ENCODE data around the gene MRPS31. TPM values are rescaled to one million over a fixed set of nuclear protein-coding genes. Genes with fewer than 3 reads are reported as not detected.

The MRPS31 gene
- total and polyA plus RNA-seq, 4 donors, result 12.9 to 20.5 (median 16.4) TPM

DNA sequence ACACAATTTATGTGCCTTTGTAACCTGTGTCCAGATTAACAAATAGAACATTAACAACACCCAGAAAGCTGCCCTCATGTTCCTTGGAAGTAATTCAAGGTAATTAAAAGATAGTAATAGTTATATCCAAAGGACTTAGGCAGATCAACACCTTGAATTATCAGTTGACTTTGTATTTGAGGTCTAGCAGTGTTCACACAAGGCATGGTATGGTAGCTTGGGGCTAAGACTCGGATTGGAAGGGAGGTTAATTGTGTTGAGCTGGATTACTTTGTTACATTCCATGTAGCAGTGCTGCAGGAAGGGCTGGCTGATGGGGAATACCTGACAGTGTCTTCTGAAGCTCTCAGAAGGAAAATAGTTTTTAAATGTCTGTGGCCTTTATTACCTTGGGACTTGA lies 35.3 kb upstream of the MRPS31 start:
- Histone ChIP-seq H3K4me3 (ENCODE audit: low read length in 2 of 2) (no peak overlapping the region), H3K27me3 (ENCODE audit: control insufficient read depth in 1 of 2, insufficient read depth in 2 of 2, low read length in 1 of 2) (no peaks in the 10 kb centered on the region), H3K4me1 (ENCODE audit: control insufficient read depth in 1 of 2, insufficient read depth in 2 of 2, low read length in 2 of 2) (no peaks in the 10 kb centered on the region), H3K9me3 (ENCODE audit: control insufficient read depth, low read length) (no peaks in the 10 kb centered on the region), H3K27ac (ENCODE audit: low read depth in 1 of 2, low read length in 2 of 2) (no peak overlapping the region), H3K36me3 (ENCODE audit: control insufficient read depth in 1 of 2, insufficient read depth in 2 of 2, low read length in 1 of 2) (peaks cover 6 to 7% of the 10 kb centered on the region in 2 donors)
- intact Hi-C loops (cut with DNase I), result no loop called here
- 90 to 96% methylated on average over 1 of the region's 1 CpG for WGBS, 2 donors
- DNase-seq (no peak), ATAC-seq (ENCODE audit: low FRiP score) (no peak)

DNA sequence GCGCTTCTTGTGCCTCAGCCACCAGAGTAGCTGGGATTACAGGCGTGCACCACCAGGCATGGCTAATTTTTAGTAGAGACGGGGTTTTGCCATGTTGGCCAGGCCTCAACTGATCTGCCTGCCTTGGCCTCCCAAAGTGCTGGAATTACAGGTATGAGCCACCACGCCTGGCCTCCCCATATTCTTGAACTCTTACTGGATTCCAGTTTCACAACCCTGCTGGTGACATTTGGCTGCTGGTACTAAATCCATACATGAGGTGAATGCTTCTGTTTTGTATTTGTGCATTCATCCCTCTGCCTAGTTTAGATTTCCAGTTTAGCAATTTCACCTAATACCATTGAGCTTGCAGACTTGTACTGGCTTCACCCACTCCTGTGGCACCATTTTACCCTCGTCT lies 32.3 kb upstream of the MRPS31 start:
- peaks cover 0 to 8% of the 10 kb centered on the region in 2 donors for H3K36me3 ChIP-seq (ENCODE audit: control insufficient read depth in 1 of 2, insufficient read depth in 2 of 2, low read length in 1 of 2)
- WGBS, 2 donors, result 93 to 96% methylated on average over 5 of the region's 5 CpGs

DNA sequence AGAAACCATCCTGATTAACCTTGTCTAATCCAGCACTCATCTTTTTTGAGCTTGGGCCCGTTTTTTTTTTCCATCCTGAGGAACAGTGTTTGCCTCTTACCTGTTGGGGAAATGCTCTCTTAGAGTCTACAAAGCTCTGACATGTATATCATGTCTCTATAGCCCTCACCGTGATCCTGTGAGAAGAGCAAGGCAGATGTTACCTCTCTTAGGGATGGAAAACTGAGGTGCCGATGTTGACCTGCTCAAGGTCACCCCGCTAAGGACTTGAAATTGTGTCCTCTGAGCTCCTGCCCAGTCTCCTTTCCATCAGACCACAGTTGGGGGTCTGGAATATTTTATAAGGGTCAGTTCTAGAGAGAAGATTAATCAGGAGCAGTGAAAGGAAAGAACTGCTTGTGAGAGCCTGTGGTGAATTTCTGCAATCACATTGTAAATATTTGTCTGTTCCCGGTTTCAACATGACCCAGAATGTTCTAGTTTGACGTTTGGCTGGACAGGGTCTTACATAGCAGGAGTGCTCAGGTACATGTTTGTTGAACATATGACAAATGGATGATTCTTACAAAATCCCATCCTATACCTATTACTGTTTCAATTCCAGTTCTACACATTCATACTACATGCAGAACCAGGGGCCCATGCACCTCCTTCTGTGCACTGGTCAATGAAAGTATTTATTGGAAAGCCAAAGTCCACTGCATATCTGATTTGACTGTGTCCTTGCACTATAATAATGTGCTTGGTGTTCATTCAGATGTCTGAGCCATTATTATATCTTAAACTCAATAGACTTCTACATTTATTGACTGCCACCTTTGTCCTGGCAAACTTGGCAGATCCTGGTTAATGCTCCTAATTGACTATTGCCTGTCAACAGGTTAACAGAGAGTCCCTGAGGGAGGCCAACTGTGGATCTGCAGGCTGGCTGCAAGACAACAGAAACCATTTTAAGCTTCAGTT lies 30.5 kb upstream of the MRPS31 start:
- Histone ChIP-seq H3K27me3 (ENCODE audit: control insufficient read depth in 1 of 2, insufficient read depth in 2 of 2, low read length in 1 of 2) (no peaks in the 10 kb centered on the region), H3K4me1 (ENCODE audit: control insufficient read depth in 1 of 2, insufficient read depth in 2 of 2, low read length in 2 of 2) (no peaks in the 10 kb centered on the region), H3K36me3 (ENCODE audit: control insufficient read depth in 1 of 2, insufficient read depth in 2 of 2, low read length in 1 of 2) (peaks cover 0 to 6% of the 10 kb centered on the region in 2 donors), H3K9me3 (ENCODE audit: control insufficient read depth, low read length) (no peaks in the 10 kb centered on the region), H3K27ac (ENCODE audit: low read depth in 1 of 2, low read length in 2 of 2) (no peak overlapping the region), H3K4me3 (ENCODE audit: low read length in 2 of 2) (no peak overlapping the region)
- ATAC-seq (ENCODE audit: low FRiP score) (no peak), DNase-seq (no peak)
- intact Hi-C loops (cut with DNase I), result no loop called here
- whole genome bisulfite sequencing, 2 donors, result 81% methylated on average over 6 of the region's 6 CpGs

More for the DNA sequence above, 32.3 kb upstream of the MRPS31 start:
- no peak for ATAC-seq (ENCODE audit: low FRiP score)
- no peaks in the 10 kb centered on the region for H3K27me3 ChIP-seq (ENCODE audit: control insufficient read depth in 1 of 2, insufficient read depth in 2 of 2, low read length in 1 of 2)
- DNase-seq, result no peak
- no peaks in the 10 kb centered on the region for H3K4me1 ChIP-seq (ENCODE audit: control insufficient read depth in 1 of 2, insufficient read depth in 2 of 2, low read length in 2 of 2)
- H3K4me3 ChIP-seq (ENCODE audit: low read length in 2 of 2), result no peak overlapping the region
- no peak overlapping the region for H3K27ac ChIP-seq (ENCODE audit: low read depth in 1 of 2, low read length in 2 of 2)
- H3K9me3 ChIP-seq (ENCODE audit: control insufficient read depth, low read length), result no peaks in the 10 kb centered on the region
- intact Hi-C loops (cut with DNase I), result no loop called here

DNA sequence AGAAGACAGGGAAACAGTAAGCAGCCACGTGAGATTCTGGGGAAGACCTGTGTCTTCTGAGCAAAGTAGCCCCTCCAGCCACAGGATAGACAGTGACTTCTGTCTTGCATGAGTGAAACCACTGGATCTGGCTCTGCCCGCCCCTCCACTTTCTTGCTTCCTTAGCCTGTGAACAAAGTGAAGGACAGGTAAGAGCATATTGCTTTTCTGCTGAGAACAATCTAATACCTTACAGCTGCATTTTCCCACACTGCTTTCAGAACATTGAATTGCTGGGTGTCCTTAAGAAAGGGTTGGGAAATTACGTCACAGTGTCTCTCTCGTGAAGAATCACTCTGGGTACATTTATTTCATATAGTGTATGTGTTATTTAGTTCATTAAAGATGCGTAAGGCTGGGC lies 29.6 kb upstream of the MRPS31 start:
- Histone ChIP-seq H3K9me3 (ENCODE audit: control insufficient read depth, low read length) (no peaks in the 10 kb centered on the region), H3K36me3 (ENCODE audit: control insufficient read depth in 1 of 2, insufficient read depth in 2 of 2, low read length in 1 of 2) (peaks cover 0 to 4% of the 10 kb centered on the region in 2 donors), H3K4me3 (ENCODE audit: low read length in 2 of 2) (no peak overlapping the region), H3K27ac (ENCODE audit: low read depth in 1 of 2, low read length in 2 of 2) (no peak overlapping the region), H3K4me1 (ENCODE audit: control insufficient read depth in 1 of 2, insufficient read depth in 2 of 2, low read length in 2 of 2) (no peaks in the 10 kb centered on the region), H3K27me3 (ENCODE audit: control insufficient read depth in 1 of 2, insufficient read depth in 2 of 2, low read length in 1 of 2) (no peaks in the 10 kb centered on the region)
- 79 to 82% methylated on average over 5 of the region's 5 CpGs for WGBS, 2 donors
- intact Hi-C loops (cut with DNase I), result no loop called here
- ATAC-seq (ENCODE audit: low FRiP score), result no peak
- no peak for DNase-seq

DNA sequence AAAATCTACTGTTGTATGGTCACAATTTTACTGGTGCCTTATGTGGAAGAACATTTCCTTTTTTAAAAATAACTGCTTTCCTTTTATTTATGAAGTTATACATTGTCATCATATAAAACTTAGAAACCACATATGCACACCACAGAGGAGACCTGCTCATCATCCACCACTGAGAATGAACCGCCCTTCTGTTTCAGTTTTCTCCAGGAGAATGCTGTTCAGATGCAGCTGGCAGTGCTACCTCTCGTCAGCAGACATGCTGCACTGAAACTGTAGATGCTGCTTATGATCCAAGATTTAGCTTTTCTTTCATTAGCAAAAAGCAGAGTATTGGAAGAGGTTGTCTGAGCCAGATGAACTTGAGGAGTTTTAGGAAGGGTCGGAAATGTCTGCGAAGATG lies 28.5 kb upstream of the MRPS31 start:
- peaks cover 0 to 4% of the 10 kb centered on the region in 2 donors for H3K36me3 ChIP-seq (ENCODE audit: control insufficient read depth in 1 of 2, insufficient read depth in 2 of 2, low read length in 1 of 2)
- WGBS, 2 donors, result 95 to 97% methylated on average over 4 of the region's 4 CpGs

DNA sequence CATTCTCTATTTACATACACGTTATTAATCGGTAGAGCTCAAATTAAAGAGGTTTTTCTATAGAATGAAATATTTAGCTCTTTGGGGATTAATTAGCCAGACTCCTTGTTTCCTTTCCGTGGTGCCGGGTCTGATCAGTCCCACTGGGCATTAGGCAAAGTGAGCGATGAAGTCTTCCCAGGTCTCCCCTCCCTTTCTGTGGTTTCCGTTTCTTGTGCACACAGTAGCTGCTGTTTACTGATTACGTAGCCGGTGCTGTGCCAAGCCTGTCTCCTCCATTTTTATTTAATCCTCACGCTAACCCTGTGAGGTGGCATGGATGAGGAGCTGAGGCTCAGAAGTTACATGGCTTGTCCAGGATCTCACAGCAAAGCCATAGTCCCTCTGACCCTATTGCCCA lies 27.4 kb upstream of the MRPS31 start:
- DNase-seq (no peak), ATAC-seq (ENCODE audit: low FRiP score) (no peak)
- H3K9me3 ChIP-seq (ENCODE audit: control insufficient read depth, low read length), result no peaks in the 10 kb centered on the region
- H3K36me3 ChIP-seq (ENCODE audit: control insufficient read depth in 1 of 2, insufficient read depth in 2 of 2, low read length in 1 of 2), result peaks cover 0 to 4% of the 10 kb centered on the region in 2 donors
- WGBS, 2 donors, result 91 to 92% methylated on average over 9 of the region's 9 CpGs
- intact Hi-C loops (cut with DNase I), result no loop called here
- no peaks in the 10 kb centered on the region for H3K4me1 ChIP-seq (ENCODE audit: control insufficient read depth in 1 of 2, insufficient read depth in 2 of 2, low read length in 2 of 2)
- H3K27ac ChIP-seq (ENCODE audit: low read depth in 1 of 2, low read length in 2 of 2), result no peak overlapping the region
- H3K4me3 ChIP-seq (ENCODE audit: low read length in 2 of 2), result no peak overlapping the region
- no peaks in the 10 kb centered on the region for H3K27me3 ChIP-seq (ENCODE audit: control insufficient read depth in 1 of 2, insufficient read depth in 2 of 2, low read length in 1 of 2)

More for the DNA sequence above, 28.5 kb upstream of the MRPS31 start:
- ATAC-seq (ENCODE audit: low FRiP score) (no peak), DNase-seq (no peak)
- intact Hi-C loops (cut with DNase I), result no loop called here
- H3K9me3 ChIP-seq (ENCODE audit: control insufficient read depth, low read length), result no peaks in the 10 kb centered on the region
- no peak overlapping the region for H3K4me3 ChIP-seq (ENCODE audit: low read length in 2 of 2)
- no peaks in the 10 kb centered on the region for H3K27me3 ChIP-seq (ENCODE audit: control insufficient read depth in 1 of 2, insufficient read depth in 2 of 2, low read length in 1 of 2)
- H3K27ac ChIP-seq (ENCODE audit: low read depth in 1 of 2, low read length in 2 of 2), result no peak overlapping the region
- H3K4me1 ChIP-seq (ENCODE audit: control insufficient read depth in 1 of 2, insufficient read depth in 2 of 2, low read length in 2 of 2), result no peaks in the 10 kb centered on the region

DNA sequence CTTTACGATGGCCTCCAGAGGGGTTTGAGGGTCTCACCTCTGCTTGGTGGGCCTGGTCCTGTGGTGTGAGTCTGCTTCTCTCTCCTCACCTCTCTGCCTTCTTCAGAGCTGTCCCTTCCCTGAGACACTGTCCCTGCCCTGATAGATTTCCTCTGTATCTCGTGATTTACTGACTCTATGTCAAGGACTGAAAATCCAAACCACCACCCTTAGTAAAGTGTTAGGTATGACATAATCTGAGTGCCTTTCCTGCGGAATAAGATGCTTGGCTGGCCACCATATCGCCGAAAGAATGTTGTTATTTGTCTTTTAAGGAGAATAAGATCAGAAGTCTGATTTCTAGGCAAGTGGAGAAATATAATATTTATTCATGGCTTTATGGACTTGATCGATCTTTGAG lies 25.7 kb upstream of the MRPS31 start:
- ATAC-seq (ENCODE audit: low FRiP score), result no peak
- intact Hi-C loops (cut with DNase I), result no loop called here
- 89 to 90% methylated on average over 6 of the region's 6 CpGs for WGBS, 2 donors
- H3K4me1 ChIP-seq (ENCODE audit: control insufficient read depth in 1 of 2, insufficient read depth in 2 of 2, low read length in 2 of 2), result no peaks in the 10 kb centered on the region
- no peak for DNase-seq
- no peaks in the 10 kb centered on the region for H3K27me3 ChIP-seq (ENCODE audit: control insufficient read depth in 1 of 2, insufficient read depth in 2 of 2, low read length in 1 of 2)
- H3K9me3 ChIP-seq (ENCODE audit: control insufficient read depth, low read length), result no peaks in the 10 kb centered on the region
- H3K27ac ChIP-seq (ENCODE audit: low read depth in 1 of 2, low read length in 2 of 2), result no peak overlapping the region
- H3K36me3 ChIP-seq (ENCODE audit: control insufficient read depth in 1 of 2, insufficient read depth in 2 of 2, low read length in 1 of 2), result peaks cover 0 to 4% of the 10 kb centered on the region in 2 donors
- no peak overlapping the region for H3K4me3 ChIP-seq (ENCODE audit: low read length in 2 of 2)

DNA sequence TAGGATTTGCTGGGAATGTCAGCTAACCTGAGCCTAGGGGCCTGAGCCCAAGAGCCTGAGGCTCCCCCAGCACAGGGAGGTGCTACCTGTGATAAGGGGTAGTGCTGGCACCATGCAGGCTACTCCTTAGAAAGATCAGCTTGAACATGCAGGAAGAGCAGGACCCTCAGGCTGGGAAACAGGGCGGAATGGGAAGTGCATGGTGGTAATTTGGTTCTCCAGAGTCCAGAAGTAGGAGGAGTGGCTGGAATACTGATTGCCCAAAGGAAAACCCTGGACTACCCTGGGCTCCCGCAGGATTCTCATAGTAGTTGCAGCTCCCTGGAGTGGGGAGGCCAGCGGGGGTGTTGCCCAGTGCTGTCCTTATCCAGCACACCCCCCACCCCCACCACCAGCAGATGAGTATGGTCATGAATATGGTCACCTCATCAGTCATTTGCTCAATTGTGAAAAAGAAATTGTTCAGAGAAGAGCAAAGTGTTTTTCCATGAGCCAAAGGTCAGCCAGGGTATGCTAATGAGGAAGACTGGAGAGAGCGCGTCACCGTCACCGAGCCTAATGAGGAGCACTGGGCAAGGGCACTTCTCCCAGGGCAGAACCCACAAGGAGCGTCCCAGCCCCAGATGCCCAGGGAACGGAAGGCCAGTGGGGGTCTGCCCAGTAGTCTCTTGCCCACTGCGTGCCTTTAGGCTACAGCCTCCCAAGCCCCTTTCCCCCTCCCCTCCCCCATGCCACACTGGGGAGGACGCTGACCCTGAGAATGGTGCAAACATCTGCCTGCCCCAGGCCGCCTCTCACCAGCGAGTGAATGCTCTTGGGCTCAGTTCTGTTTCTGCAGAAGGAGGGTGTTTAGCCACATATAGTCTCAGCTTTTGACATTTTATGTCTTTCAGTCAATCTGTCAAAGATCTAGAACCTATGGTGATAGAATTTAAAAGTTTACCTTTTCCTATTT lies 23.7 kb upstream of the MRPS31 start:
- H3K36me3 ChIP-seq (ENCODE audit: control insufficient read depth in 1 of 2, insufficient read depth in 2 of 2, low read length in 1 of 2), result peaks cover 0 to 4% of the 10 kb centered on the region in 2 donors
- H3K27me3 ChIP-seq (ENCODE audit: control insufficient read depth in 1 of 2, insufficient read depth in 2 of 2, low read length in 1 of 2), result no peaks in the 10 kb centered on the region
- WGBS, 2 donors, result 90 to 96% methylated on average over 13 of the region's 13 CpGs
- H3K27ac ChIP-seq (ENCODE audit: low read depth in 1 of 2, low read length in 2 of 2), result no peak overlapping the region
- no peaks in the 10 kb centered on the region for H3K4me1 ChIP-seq (ENCODE audit: control insufficient read depth in 1 of 2, insufficient read depth in 2 of 2, low read length in 2 of 2)
- no peak overlapping the region for H3K4me3 ChIP-seq (ENCODE audit: low read length in 2 of 2)
- ATAC-seq (ENCODE audit: low FRiP score) (no peak), DNase-seq (no peak)
- intact Hi-C loops (cut with DNase I), result no loop called here
- no peaks in the 10 kb centered on the region for H3K9me3 ChIP-seq (ENCODE audit: control insufficient read depth, low read length)

All from aorta (tissue), 5 donors.